ENCODE measurements around the gene SRP68. TPM values are rescaled to one million over a fixed set of nuclear protein-coding genes. Genes with fewer than 3 reads are reported as not detected.

SRP68 gene
- polyA plus RNA-seq, 1 experiment: 70.8 TPM

DNA sequence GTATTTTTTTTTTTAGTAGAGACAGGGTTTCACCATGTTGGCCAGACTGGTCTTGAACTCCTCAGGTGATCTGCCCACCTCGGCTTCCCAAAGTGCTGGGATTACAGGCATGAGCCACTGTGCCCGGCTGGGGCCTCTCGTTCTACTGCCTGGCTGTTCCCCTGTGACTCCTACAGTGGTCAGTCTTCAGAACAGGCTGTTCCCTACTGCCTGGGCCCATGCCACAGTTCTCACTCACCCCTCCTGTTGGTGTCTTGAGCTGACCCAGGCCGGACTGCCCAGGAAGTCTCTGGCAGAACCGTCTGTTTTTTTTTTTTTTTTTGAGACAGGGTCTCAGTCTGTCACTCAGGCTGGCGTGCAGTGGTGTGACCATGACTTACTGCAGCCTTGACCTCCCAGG is 68.4 kb downstream of the SRP68 start:
- DNase-seq (ENCODE audit: low read depth): no peak
- no peaks in the 10 kb centered on the region for H3K27me3 ChIP-seq (ENCODE audit: control insufficient read depth, insufficient read depth, low read length)
- TF ChIP-seq, protein P1, sequence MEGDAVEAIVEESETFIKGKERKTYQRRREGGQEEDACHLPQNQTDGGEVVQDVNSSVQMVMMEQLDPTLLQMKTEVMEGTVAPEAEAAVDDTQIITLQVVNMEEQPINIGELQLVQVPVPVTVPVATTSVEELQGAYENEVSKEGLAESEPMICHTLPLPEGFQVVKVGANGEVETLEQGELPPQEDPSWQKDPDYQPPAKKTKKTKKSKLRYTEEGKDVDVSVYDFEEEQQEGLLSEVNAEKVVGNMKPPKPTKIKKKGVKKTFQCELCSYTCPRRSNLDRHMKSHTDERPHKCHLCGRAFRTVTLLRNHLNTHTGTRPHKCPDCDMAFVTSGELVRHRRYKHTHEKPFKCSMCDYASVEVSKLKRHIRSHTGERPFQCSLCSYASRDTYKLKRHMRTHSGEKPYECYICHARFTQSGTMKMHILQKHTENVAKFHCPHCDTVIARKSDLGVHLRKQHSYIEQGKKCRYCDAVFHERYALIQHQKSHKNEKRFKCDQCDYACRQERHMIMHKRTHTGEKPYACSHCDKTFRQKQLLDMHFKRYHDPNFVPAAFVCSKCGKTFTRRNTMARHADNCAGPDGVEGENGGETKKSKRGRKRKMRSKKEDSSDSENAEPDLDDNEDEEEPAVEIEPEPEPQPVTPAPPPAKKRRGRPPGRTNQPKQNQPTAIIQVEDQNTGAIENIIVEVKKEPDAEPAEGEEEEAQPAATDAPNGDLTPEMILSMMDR (IDR thresholded peaks at IDR 0.05; ENCODE audit: insufficient read depth, low read depth, low read length): no peak
- ChIA-PET CTCF (interaction anchor here (0.6 to 19.9 kb wide), 8 partner anchors 11 to 474 kb away, joined by 3 to 264 read pairs (median 4); partner anchors contain the start of gene MRPL38), POLR2A (no interaction called here)
- H3K36me3 ChIP-seq (ENCODE audit: control insufficient read depth, insufficient read depth, low read length): peaks cover 5% of the 10 kb centered on the region
- no peak overlapping the region for H3K4me3 ChIP-seq (ENCODE audit: low read depth, low read length)

DNA sequence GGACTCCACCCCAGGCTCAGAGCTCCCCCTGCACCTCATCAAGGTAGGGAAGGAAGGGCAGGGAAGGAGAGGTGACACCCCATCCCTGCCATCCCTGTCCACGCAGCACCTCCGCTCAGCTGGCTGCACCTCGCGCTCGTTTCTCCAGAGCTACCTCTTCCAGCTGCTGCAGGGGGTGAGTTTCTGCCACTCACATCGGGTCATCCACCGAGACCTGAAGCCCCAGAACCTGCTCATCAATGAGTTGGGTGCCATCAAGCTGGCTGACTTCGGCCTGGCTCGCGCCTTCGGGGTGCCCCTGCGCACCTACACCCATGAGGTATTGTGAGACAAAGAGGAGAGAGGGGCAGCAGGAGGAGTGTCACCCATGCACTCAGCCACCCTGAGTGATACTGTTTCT is 70.2 kb downstream of the SRP68 start:
- TF ChIP-seq, protein P1 (IDR thresholded peaks at IDR 0.05; ENCODE audit: insufficient read depth, low read depth, low read length): no peak
- ChIA-PET CTCF (interaction anchor here (1.0 to 19.9 kb wide), 4 partner anchors 7 to 94 kb away, joined by 3 to 264 read pairs (median 55); partner anchors contain the start of gene MRPL38), POLR2A (no interaction called here)
- Histone ChIP-seq H3K36me3 (ENCODE audit: control insufficient read depth, insufficient read depth, low read length) (peaks cover 5% of the 10 kb centered on the region), H3K4me3 (ENCODE audit: low read depth, low read length) (no peak overlapping the region), H3K27me3 (ENCODE audit: control insufficient read depth, insufficient read depth, low read length) (no peaks in the 10 kb centered on the region)
- DNase-seq (ENCODE audit: low read depth): no peak

DNA sequence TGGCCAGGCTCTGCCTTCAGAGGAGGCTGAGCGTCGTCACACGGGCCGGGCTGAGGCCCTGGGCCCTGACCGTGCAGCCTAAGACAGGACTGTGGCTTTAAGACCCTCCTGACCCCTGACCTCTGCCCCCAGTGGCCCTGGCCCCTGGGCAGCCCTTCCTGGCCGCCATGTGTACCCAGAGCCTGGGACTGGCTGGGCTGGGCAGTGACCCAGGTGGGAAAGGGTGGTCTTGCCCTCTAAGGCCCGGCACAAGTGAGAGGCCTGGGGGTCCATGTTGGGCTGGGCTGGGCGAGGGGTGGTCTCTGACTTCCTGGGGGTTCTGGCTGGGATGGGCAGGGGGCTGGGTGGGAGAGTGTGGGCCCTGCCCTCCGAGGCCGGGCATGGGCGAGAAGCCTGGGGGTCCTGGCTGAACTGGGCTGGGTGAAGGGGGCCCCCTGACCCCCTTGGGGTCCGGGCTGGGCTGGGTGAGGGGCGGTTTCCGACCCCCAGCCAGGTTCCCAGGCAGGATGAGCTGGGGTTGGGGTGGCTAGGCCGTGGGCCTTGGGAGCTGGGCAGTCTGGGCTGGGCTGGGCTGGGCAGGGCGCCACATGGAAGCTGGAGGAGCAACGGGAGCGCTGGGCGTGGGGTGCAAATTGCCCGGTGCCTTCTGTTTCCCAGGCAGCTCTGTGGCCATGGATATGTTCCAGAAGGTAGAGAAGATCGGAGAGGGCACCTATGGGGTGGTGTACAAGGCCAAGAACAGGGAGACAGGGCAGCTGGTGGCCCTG is 71.4 kb downstream of the SRP68 start, which contains the start of gene CDK3:
Gene CDK3, plus strand, starts transcription at position 101 of the 767 bp plus-strand sequence. Its CDS starts 571 bp downstream, at position 672.
- POLR2A ChIA-PET: no interaction called here
- Histone ChIP-seq H3K36me3 (ENCODE audit: control insufficient read depth, insufficient read depth, low read length) (peaks cover 5% of the 10 kb centered on the region), H3K4me3 (ENCODE audit: low read depth, low read length) (no peak within 1 kb of the TSS), H3K27me3 (ENCODE audit: control insufficient read depth, insufficient read depth, low read length) (no peaks in the 10 kb centered on the region)
- DNase-seq (ENCODE audit: low read depth): no peak
- CTCF ChIA-PET: interaction anchor here (0.7 to 19.9 kb wide), 9 partner anchors 9 to 278 kb away, joined by 3 to 264 read pairs (median 7); partner anchors contain the start of gene MRPL38
- TF ChIP-seq, protein P1 (IDR thresholded peaks at IDR 0.05; ENCODE audit: insufficient read depth, low read depth, low read length): no peak

DNA sequence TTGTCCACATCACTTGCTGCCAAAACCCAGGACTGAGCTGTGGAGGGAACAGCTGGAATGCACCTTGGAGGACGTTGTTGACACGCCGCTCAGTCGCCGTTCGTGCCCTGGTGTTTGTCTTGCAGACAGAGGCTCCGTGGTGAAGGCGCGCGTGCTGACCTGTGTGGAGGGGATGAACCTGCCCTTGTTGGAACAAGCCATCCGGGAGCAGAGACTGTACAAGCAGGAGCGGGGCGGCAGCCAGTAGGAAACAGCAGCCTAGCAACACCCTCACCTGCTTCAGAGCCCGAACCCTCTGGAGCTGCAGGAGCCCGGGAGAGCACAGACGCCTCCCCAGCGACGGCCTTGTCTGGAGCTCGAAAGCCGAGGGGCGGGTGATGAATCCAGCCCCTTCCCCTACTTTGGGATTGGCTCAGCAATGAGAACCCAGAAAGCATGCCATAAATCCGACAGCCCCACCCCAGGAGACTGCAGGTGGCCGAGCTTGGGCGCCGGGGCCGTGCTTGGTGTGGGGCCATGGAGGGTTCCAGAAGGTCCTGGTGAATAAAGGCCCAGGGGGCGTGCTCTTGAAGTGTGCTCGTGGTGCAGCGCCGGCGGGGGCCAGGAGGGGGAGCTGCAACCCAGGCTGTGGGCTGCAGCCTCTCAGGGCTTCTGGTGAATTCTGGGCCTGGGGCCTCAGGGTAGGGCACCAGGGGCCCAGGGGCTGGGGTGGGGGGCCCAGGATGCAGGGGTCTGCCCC is 72.1 kb downstream of the SRP68 start:
- H3K4me3 ChIP-seq (ENCODE audit: low read depth, low read length): no peak overlapping the region
- TF ChIP-seq, protein P1 (IDR thresholded peaks at IDR 0.05; ENCODE audit: insufficient read depth, low read depth, low read length): peak; percentile 79
- ChIA-PET CTCF (interaction anchor here (1.0 to 19.9 kb wide), 8 partner anchors 9 to 279 kb away, joined by 3 to 264 read pairs (median 9); partner anchors contain the start of gene MRPL38), POLR2A (no interaction called here)
- no peaks in the 10 kb centered on the region for H3K27me3 ChIP-seq (ENCODE audit: control insufficient read depth, insufficient read depth, low read length)
- peaks cover 5% of the 10 kb centered on the region for H3K36me3 ChIP-seq (ENCODE audit: control insufficient read depth, insufficient read depth, low read length)
- DNase-seq (ENCODE audit: low read depth): no peak

DNA sequence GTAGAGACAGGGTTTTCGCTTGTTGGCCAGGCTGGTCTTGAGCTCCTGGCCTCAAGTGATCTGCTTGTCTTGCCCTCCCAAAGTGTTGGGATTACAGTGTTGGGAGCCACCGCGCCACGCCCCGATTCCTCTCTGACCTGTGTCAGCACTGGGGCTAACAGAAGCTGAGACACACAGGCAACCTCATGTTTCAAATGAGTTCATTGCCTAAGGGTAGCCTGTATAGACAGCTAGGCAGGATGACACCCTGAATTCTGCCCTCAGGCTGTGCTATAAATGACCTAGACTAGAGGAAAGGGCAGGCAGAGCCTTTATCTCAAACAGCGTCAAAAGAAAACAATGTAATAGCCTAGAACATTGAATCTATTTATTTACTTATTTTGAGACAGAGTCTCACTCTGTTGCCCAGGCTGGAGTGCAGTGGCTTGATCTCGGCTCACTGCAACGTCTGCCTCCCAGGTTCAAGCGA is 74.0 kb downstream of the SRP68 start:
- ChIA-PET POLR2A (no interaction called here), CTCF (interaction anchor here (1.0 to 19.9 kb wide), 4 partner anchors 11 to 91 kb away, joined by 5 to 264 read pairs (median 18); partner anchors contain the start of genes ACOX1, MRPL38 and TEN1)
- Histone ChIP-seq H3K36me3 (ENCODE audit: control insufficient read depth, insufficient read depth, low read length) (peaks cover 2% of the 10 kb centered on the region), H3K4me3 (ENCODE audit: low read depth, low read length) (no peak overlapping the region), H3K27me3 (ENCODE audit: control insufficient read depth, insufficient read depth, low read length) (no peaks in the 10 kb centered on the region)
- TF ChIP-seq, protein P1 (IDR thresholded peaks at IDR 0.05; ENCODE audit: insufficient read depth, low read depth, low read length): no peak
- no peak for DNase-seq (ENCODE audit: low read depth)

Measured in BJ (cell line).